Mesothelial cell of epicardium (in vitro differentiated cells): ENCODE data around the gene MFAP4. TPM values are rescaled to one million over a fixed set of nuclear protein-coding genes. Genes with fewer than 3 reads are reported as not detected.

Source experiments
- DNase-seq, 2 experiments: peaks; one replicate each; pipeline ENCODE4 v3.0.0; 2021; ENCODE audit warnings: low spot score in 2 of 2; ENCODE audit not compliant: unreplicated experiment in 2 of 2
- H3K27ac Mint-ChIP-seq: 2 replicates; pipeline ENCODE4 v1.8.0; 2021; ENCODE audit warnings: mixed read lengths
- H3K27me3 Mint-ChIP-seq: 2 replicates; pipeline ENCODE4 v1.8.0; 2021; ENCODE audit warnings: low read depth, mixed read lengths
- H3K36me3 Mint-ChIP-seq: 2 replicates; pipeline ENCODE4 v1.8.0; 2021; ENCODE audit warnings: mixed read lengths
- H3K4me1 Mint-ChIP-seq: 2 replicates; pipeline ENCODE4 v1.8.0; 2021; ENCODE audit warnings: mixed read lengths
- H3K4me3 Mint-ChIP-seq: 2 replicates; pipeline ENCODE4 v1.8.0; 2021; ENCODE audit warnings: mild to moderate bottlenecking, moderate library complexity, mixed read lengths
- H3K9me3 Mint-ChIP-seq: 2 replicates; pipeline ENCODE4 v1.8.0; 2021; ENCODE audit warnings: mixed read lengths
- CTCF ChIP-seq: fragments of 200-600 bp; sonication (generic); IDR thresholded peaks from one replicate; pipeline ENCODE4 v1.5.0; 2021; ENCODE audit warnings: antibody characterized with exemption; ENCODE audit not compliant: unreplicated experiment
- total RNA-seq: library from RNA; stranded (reverse); gene quantifications from 3 replicates; pipeline ENCODE4 v1.2.1, GENCODE V29; 2021

Gene MFAP4
- total RNA-seq, 1 donor from 2014 or later = 213 TPM

GRCh38 chr17:19343256-19343630 is 43.7 kb downstream of the MFAP4 start:
- H3K27ac Mint-ChIP-seq = no peak overlapping the region
- H3K9me3 Mint-ChIP-seq = no peaks in the 10 kb centered on the region
- DNase-seq = no peak

GRCh38 chr17:19342611-19343255 is 44.3 kb downstream of the MFAP4 start:
- DNase-seq = no peak
- no peaks in the 10 kb centered on the region for H3K27me3 Mint-ChIP-seq
- H3K9me3 Mint-ChIP-seq = no peaks in the 10 kb centered on the region
- peaks cover 2% of the 10 kb centered on the region for H3K36me3 Mint-ChIP-seq
- H3K4me1 Mint-ChIP-seq = peaks cover 25% of the 10 kb centered on the region
- peak overlapping the region; percentile 89 for H3K27ac Mint-ChIP-seq
- H3K4me3 Mint-ChIP-seq = no peak overlapping the region
- TF ChIP-seq CTCF = no peak

More at GRCh38 chr17:19343256-19343630, 43.7 kb downstream of the MFAP4 start:
- Mint-ChIP-seq H3K36me3 (peaks cover 2% of the 10 kb centered on the region), H3K4me3 (no peak overlapping the region), H3K27me3 (no peaks in the 10 kb centered on the region), H3K4me1 (peaks cover 25% of the 10 kb centered on the region)
- TF ChIP-seq CTCF = no peak

- DNase-seq = no peak
- TF ChIP-seq CTCF = no peak
- peak overlapping the region; percentile 89 for H3K27ac Mint-ChIP-seq
These were observed 45.1 kb downstream of the MFAP4 start for GRCh38 chr17:19341641-19342610.

DNA sequence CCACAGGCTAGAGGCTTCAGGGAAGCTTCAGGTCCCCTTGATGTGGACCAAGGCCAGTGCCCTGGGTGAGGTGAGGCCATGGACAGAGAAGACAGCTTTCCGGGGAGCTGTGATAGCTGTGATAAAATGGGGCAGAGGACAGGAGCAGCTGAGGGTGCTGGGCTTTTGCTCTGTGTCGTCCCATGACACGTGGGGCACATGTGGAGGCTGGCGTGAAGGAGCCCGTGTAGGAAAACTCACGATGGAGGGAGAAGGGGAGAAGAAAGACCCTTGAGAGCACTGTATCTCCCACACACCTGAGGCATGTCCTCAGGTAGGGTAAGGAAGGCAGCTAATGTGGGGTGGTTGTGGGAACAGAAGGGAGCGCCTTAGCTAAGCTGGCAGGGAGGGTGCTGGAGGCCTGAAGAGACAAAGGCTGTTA is 45.8 kb downstream of the MFAP4 start:
- Mint-ChIP-seq H3K9me3 (no peaks in the 10 kb centered on the region), H3K36me3 (no peaks in the 10 kb centered on the region), H3K4me1 (peaks cover 18% of the 10 kb centered on the region), H3K27me3 (no peaks in the 10 kb centered on the region), H3K27ac (peak overlapping the region; percentile 89), H3K4me3 (no peak overlapping the region)
- TF ChIP-seq CTCF = no peak
- no peak for DNase-seq

More at GRCh38 chr17:19341641-19342610, 45.1 kb downstream of the MFAP4 start:
- Mint-ChIP-seq H3K9me3 (no peaks in the 10 kb centered on the region), H3K4me1 (peaks cover 22% of the 10 kb centered on the region), H3K27me3 (no peaks in the 10 kb centered on the region), H3K36me3 (peaks cover 2% of the 10 kb centered on the region), H3K4me3 (no peak overlapping the region)

- no peaks in the 10 kb centered on the region for H3K9me3 Mint-ChIP-seq
- DNase-seq = no peak
- no peak overlapping the region for H3K4me3 Mint-ChIP-seq
- no peaks in the 10 kb centered on the region for H3K36me3 Mint-ChIP-seq
- H3K27ac Mint-ChIP-seq = peak overlapping the region; percentile 66
- H3K4me1 Mint-ChIP-seq = peaks cover 18% of the 10 kb centered on the region
- no peak for TF ChIP-seq CTCF
- H3K27me3 Mint-ChIP-seq = no peaks in the 10 kb centered on the region
These were observed 47.6 kb downstream of the MFAP4 start for GRCh38 chr17:19339341-19339815.
